H9 (cell line): ENCODE measurements around the gene NEDD4L. TPM values are rescaled to one million over a fixed set of nuclear protein-coding genes. Genes with fewer than 3 reads are reported as not detected.
"Not testable (repeated sequence)": the region's sequence is repeated elsewhere in the genome, so short reads cannot be mapped to it uniquely, and the experiment has no call there.

ENCODE experiments used
- DNase-seq: peaks from one replicate; pipeline ENCODE4 v3.0.0-alpha.2; 2017
- H2AFZ ChIP-seq: one replicate; pipeline ENCODE4 v1.6.1; 2013; ENCODE audit warnings: mild to moderate bottlenecking, low read length, control low read depth, moderate library complexity
- H2AK5ac ChIP-seq: 2 replicates; pipeline ENCODE4 v1.6.1; 2013; ENCODE audit warnings: low read length, control low read depth, mixed read lengths; ENCODE audit not compliant: insufficient read length
- H2BK120ac ChIP-seq: one replicate; pipeline ENCODE4 v1.6.1; 2013; ENCODE audit warnings: low read depth, mild to moderate bottlenecking, low read length, control low read depth, inconsistent platforms; ENCODE audit not compliant: poor library complexity, severe bottlenecking
- H2BK12ac ChIP-seq: 2 replicates; pipeline ENCODE4 v1.6.1; 2013; ENCODE audit warnings: low read length, control low read depth, mixed read lengths, low read depth; ENCODE audit not compliant: insufficient read length
- H2BK15ac ChIP-seq: 2 replicates; pipeline ENCODE4 v1.6.1; 2013; ENCODE audit warnings: low read depth, low read length, control low read depth
- H2BK20ac ChIP-seq: one replicate; pipeline ENCODE4 v1.6.1; 2013; ENCODE audit warnings: low read depth, mild to moderate bottlenecking, low read length, control low read depth, inconsistent platforms; ENCODE audit not compliant: poor library complexity, severe bottlenecking
- H2BK5ac ChIP-seq: 2 replicates; pipeline ENCODE4 v1.6.1; 2013; ENCODE audit warnings: low read length, control low read depth, mixed read lengths; ENCODE audit not compliant: insufficient read length
- H3K14ac ChIP-seq: 2 replicates; pipeline ENCODE4 v1.6.1; 2013; ENCODE audit warnings: low read length, control low read depth; ENCODE audit not compliant: insufficient read depth
- H3K18ac ChIP-seq: 2 replicates; pipeline ENCODE4 v1.6.1; 2013; ENCODE audit warnings: low read depth, mild to moderate bottlenecking, mixed read lengths, low read length, control low read depth; ENCODE audit not compliant: insufficient read length
- H3K23ac ChIP-seq: 2 replicates; pipeline ENCODE4 v1.6.1; 2013; ENCODE audit warnings: low read length, control low read depth, mixed read lengths, low read depth; ENCODE audit not compliant: insufficient read length
- H3K23me2 ChIP-seq: 2 replicates; pipeline ENCODE4 v1.6.1; 2013; ENCODE audit warnings: low read depth, mild to moderate bottlenecking, mixed read lengths, low read length, control low read depth; ENCODE audit not compliant: insufficient read length, poor library complexity, severe bottlenecking
- H3K27ac ChIP-seq: 2 replicates; pipeline ENCODE4 v1.5.1; 2013; ENCODE audit warnings: low read length, control low read depth, mixed read lengths, low read depth; ENCODE audit not compliant: insufficient read length
- H3K27me3 ChIP-seq: 2 replicates; pipeline ENCODE4 v1.6.1; 2013; ENCODE audit warnings: low read length, control low read depth, inconsistent platforms; ENCODE audit not compliant: insufficient read depth
- H3K4ac ChIP-seq: 2 replicates; pipeline ENCODE4 v1.6.1; 2013; ENCODE audit warnings: low read depth, mild to moderate bottlenecking, control low read depth, inconsistent platforms, low read length, moderate library complexity
- H3K4me1 ChIP-seq: 2 replicates; pipeline ENCODE4 v1.6.1; 2013; ENCODE audit warnings: low read length, control low read depth, inconsistent platforms; ENCODE audit not compliant: insufficient read depth
- H3K4me2 ChIP-seq: 2 replicates; pipeline ENCODE4 v1.6.1; 2013; ENCODE audit warnings: low read length, control low read depth, mixed read lengths; ENCODE audit not compliant: insufficient read length, insufficient read depth
- H3K56ac ChIP-seq: 2 replicates; pipeline ENCODE4 v1.6.1; 2013; ENCODE audit warnings: low read depth, mild to moderate bottlenecking, mixed read lengths, low read length, control low read depth; ENCODE audit not compliant: insufficient read length
- H3K79me1 ChIP-seq: 2 replicates; pipeline ENCODE4 v1.6.1; 2013; ENCODE audit warnings: low read depth, mild to moderate bottlenecking, moderate library complexity, low read length, control low read depth, inconsistent platforms; ENCODE audit not compliant: insufficient read depth, poor library complexity, severe bottlenecking
- H3K79me2 ChIP-seq: 2 replicates; pipeline ENCODE4 v1.6.1; 2013; ENCODE audit warnings: low read length, control low read depth, inconsistent platforms; ENCODE audit not compliant: insufficient read depth
- H3K9ac ChIP-seq: 2 replicates; pipeline ENCODE4 v1.6.1; 2013; ENCODE audit warnings: low read length, control low read depth, mixed read lengths; ENCODE audit not compliant: insufficient read length; ENCODE audit errors: extremely low read depth
- H3K9me3 ChIP-seq: one replicate; pipeline ENCODE4 v1.6.1; 2013; ENCODE audit warnings: low read depth, low read length, inconsistent platforms; ENCODE audit not compliant: control insufficient read depth
- H3T11ph ChIP-seq: one replicate; pipeline ENCODE4 v1.6.1; 2013; ENCODE audit warnings: mild to moderate bottlenecking, low read length, control low read depth, inconsistent platforms
- H4K20me1 ChIP-seq: one replicate; pipeline ENCODE4 v1.6.1; 2013; ENCODE audit not compliant: control insufficient read depth, insufficient read length, insufficient read depth
- H4K5ac ChIP-seq: 2 replicates; pipeline ENCODE4 v1.6.1; 2013; ENCODE audit warnings: low read depth, mild to moderate bottlenecking, mixed read lengths, low read length, control low read depth; ENCODE audit not compliant: insufficient read length
- H4K8ac ChIP-seq: replicated peaks from 2 replicates; pipeline ENCODE4 v1.6.1; 2013; ENCODE audit warnings: low read length, control low read depth, mixed read lengths, low read depth; ENCODE audit not compliant: insufficient read length
- H4K91ac ChIP-seq: 2 replicates; pipeline ENCODE4 v1.6.1; 2013; ENCODE audit warnings: low read depth, mild to moderate bottlenecking, moderate library complexity, mixed read lengths, low read length, control low read depth; ENCODE audit not compliant: insufficient read length
- H3K27ac Mint-ChIP-seq, 3 experiments: 2 replicates in 2 of 3; 3 replicates in 1 of 3; pipeline ENCODE4 v1.8.0; 2020 to 2021; ENCODE audit warnings: mixed read lengths in 3 of 3, mild to moderate bottlenecking in 1 of 3, moderate library complexity in 1 of 3
- H3K27me3 Mint-ChIP-seq: 2 replicates; pipeline ENCODE4 v1.8.0; 2021; ENCODE audit warnings: low read depth, mild to moderate bottlenecking, moderate library complexity, mixed read lengths
- H3K36me3 Mint-ChIP-seq, 3 experiments: 2 replicates in 2 of 3; 3 replicates in 1 of 3; pipeline ENCODE4 v1.8.0; 2020 to 2021; ENCODE audit warnings: low read depth in 3 of 3, mixed read lengths in 3 of 3; ENCODE audit not compliant: insufficient read depth in 1 of 3
- H3K4me1 Mint-ChIP-seq, 2 experiments: 2 replicates each; pipeline ENCODE4 v1.8.0; 2020; ENCODE audit warnings: mixed read lengths in 2 of 2
- H3K4me3 Mint-ChIP-seq, 2 experiments: 2 replicates in 1 of 2; 3 replicates in 1 of 2; pipeline ENCODE4 v1.8.0; 2020 to 2021; ENCODE audit warnings: mild to moderate bottlenecking in 2 of 2, mixed read lengths in 2 of 2, moderate library complexity in 1 of 2
- H3K9me3 Mint-ChIP-seq, 2 experiments: 2 replicates in 1 of 2; 3 replicates in 1 of 2; pipeline ENCODE4 v1.8.0; 2020; ENCODE audit warnings: mild to moderate bottlenecking in 2 of 2, mixed read lengths in 2 of 2, moderate library complexity in 1 of 2
- CTCF ChIP-seq: fragments of 200-600 bp; sonication (generic); conservative IDR thresholded peaks from 3 replicates; pipeline ENCODE4 v1.8.0; 2021; ENCODE audit warnings: antibody characterized with exemption, mild to moderate bottlenecking
- WGBS: extraction: QIAGEN DNeasy Blood & Tissue Kit; methylation state at CpG from one replicate; pipeline ENCODE4 v1.1.7; 2013; ENCODE audit warnings: missing lambda C conversion rate, low lambda C conversion rate, mixed read lengths; ENCODE audit not compliant: insufficient read length; ENCODE audit errors: extremely low coverage; 5-methylcytosine and 5-hydroxymethylcytosine counted together
- total RNA-seq: library from RNA; stranded (reverse); gene quantifications from 2 replicates; pipeline ENCODE4 v1.2.1, GENCODE V29; 2021

NEDD4L gene
- total RNA-seq, 1 experiment from 2014 or later: 76.3 TPM

DNA sequence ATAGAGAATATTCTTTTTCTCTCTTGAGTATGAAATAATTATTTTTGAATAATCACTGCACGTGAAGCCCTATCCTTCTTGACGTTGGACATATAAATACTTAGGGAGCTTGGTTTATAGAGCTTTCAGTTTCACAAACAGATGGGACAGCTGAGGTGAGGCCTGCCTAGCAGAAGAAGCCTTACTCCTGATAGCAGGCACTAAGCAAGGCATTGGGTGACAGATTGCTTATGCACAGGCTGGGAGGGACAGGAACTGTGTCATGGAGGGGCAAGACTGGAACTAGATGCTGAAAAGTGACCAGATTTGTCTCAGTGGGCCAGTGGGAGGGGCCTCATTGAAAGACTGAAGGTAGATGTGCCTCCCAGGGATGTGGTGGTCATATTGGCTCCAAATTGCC lies 220.8 kb downstream of the NEDD4L start:
- no peak overlapping the region for H4K8ac ChIP-seq
- Mint-ChIP-seq H3K9me3 (no peaks in the 10 kb centered on the region), H3K4me3 (no peak overlapping the region), H3K27me3 (no peaks in the 10 kb centered on the region), H3K4me1 (peaks cover 30 to 36% of the 10 kb centered on the region in 2 experiments), H3K27ac (0 out of 7 replicates have a peak overlapping the region, but pooled peaks of 1 of the 3 experiments have one; percentile 68), H3K36me3 (0 out of 7 replicates have a peak, but pooled peaks cover 0 to 3% (median 0%) of the 10 kb centered on the region in 3 experiments)
- no peak overlapping the region for H3K4me2 ChIP-seq
- no peak for TF ChIP-seq CTCF
- H2BK5ac ChIP-seq: no peak overlapping the region
- H3T11ph ChIP-seq: no peak overlapping the region
- H2AK5ac ChIP-seq: no peak overlapping the region
- H3K23ac ChIP-seq: no peak overlapping the region
- peaks cover 4% of the 10 kb centered on the region for H3K79me1 ChIP-seq
- H2BK15ac ChIP-seq: no peak overlapping the region
- no peak overlapping the region for H3K27ac ChIP-seq
- no peak for DNase-seq
- no CpG with 5 or more reads among the region's 2 CpGs for WGBS
- H3K27me3 ChIP-seq: no peaks in the 10 kb centered on the region
- H4K5ac ChIP-seq: no peak overlapping the region
- H3K23me2 ChIP-seq: no peaks in the 10 kb centered on the region
- H2BK12ac ChIP-seq: no peak overlapping the region
- H3K9ac ChIP-seq: no peak overlapping the region
- H3K56ac ChIP-seq: no peak overlapping the region
- H2AFZ ChIP-seq: no peak overlapping the region
- H3K79me2 ChIP-seq: peaks cover 6% of the 10 kb centered on the region; the same call in 1 of the 2 replicates
- no peak overlapping the region for H2BK20ac ChIP-seq
- H4K20me1 ChIP-seq: no peaks in the 10 kb centered on the region
- H3K4me1 ChIP-seq: peaks cover 5% of the 10 kb centered on the region; the same call in 1 of the 2 replicates
- H3K14ac ChIP-seq: no peak overlapping the region
- H3K9me3 ChIP-seq: no peaks in the 10 kb centered on the region
- H2BK120ac ChIP-seq: no peak overlapping the region
- H4K91ac ChIP-seq: no peak overlapping the region
- no peak overlapping the region for H3K18ac ChIP-seq
- H3K4ac ChIP-seq: no peak overlapping the region

DNA sequence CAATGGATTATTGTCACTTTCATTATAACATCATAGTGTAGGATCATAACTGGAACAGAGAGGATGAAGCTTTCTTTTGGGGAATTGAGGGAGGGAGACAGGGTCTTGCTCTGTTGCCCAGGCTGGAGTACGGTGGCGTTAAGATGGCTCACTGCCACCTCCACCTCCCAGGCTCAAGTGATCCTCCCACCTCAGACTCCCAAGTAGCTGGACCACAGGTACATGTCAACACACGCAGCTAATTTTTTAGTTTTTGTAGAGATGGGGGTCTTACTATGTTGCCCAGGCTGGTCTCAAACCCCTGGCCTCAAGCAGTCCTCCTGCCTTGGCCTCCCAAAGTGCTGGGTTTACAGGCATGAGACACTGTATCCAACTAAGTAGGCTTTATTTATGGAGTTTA lies 221.5 kb downstream of the NEDD4L start:
- no CpG with 5 or more reads among the region's 3 CpGs for WGBS
- not testable (repeated sequence) for H3K9ac ChIP-seq, H3K56ac ChIP-seq, H3K79me1 ChIP-seq, H3K27me3 ChIP-seq, DNase-seq, H4K91ac ChIP-seq, H3K14ac ChIP-seq, H3K9me3 ChIP-seq, H2BK20ac ChIP-seq, H2BK120ac ChIP-seq, H3K27me3 Mint-ChIP-seq, H4K8ac ChIP-seq, H3K36me3 Mint-ChIP-seq, H3K4ac ChIP-seq, H3K4me1 ChIP-seq, H2BK15ac ChIP-seq, H2BK12ac ChIP-seq, H2AK5ac ChIP-seq, H3T11ph ChIP-seq, H2AFZ ChIP-seq, H3K27ac ChIP-seq, H3K23me2 ChIP-seq, H3K4me2 ChIP-seq, H3K23ac ChIP-seq, H4K5ac ChIP-seq, H3K9me3 Mint-ChIP-seq, H3K79me2 ChIP-seq, H3K4me3 Mint-ChIP-seq, H3K18ac ChIP-seq, H3K27ac Mint-ChIP-seq, H4K20me1 ChIP-seq, H2BK5ac ChIP-seq
- H3K4me1 Mint-ChIP-seq: peaks cover 26 to 31% of the 10 kb centered on the region in 2 experiments
